ENCODE results near the gene USP38. TPM values are rescaled to one million over a fixed set of nuclear protein-coding genes. Genes with fewer than 3 reads are reported as not detected.

The USP38 gene
- total and polyA plus RNA-seq, 3 experiments from 2014 or later, result 20.0 to 28.9 (median 28.8) TPM

Other genes with a start within 250 kb of the USP38 start
- gene GAB1, start 152.0 kb downstream of the USP38 start, total RNA-seq, result under 1 TPM; 0.15 to 0.95 TPM
- gene GAB1, start 152.0 kb downstream of the USP38 start, polyA plus RNA-seq, result 0.02 TPM

Data from CD8-positive, alpha-beta memory T cell (primary cell).